Sigmoid colon (tissue), 7 donors: ENCODE measurements around the gene METAP1. TPM values are rescaled to one million over a fixed set of nuclear protein-coding genes. Genes with fewer than 3 reads are reported as not detected.

Experiments
- DNase-seq: peaks from one replicate; pipeline ENCODE4 v3.0.0-alpha.2; 2019
- H3K27ac ChIP-seq, 4 donors: fragments of 200-600 bp; sonication (generic); one replicate each; pipeline ENCODE4 v1.5.1; 2016 to 2019; ENCODE audit warnings: mild to moderate bottlenecking in 1 of 4
- H3K27me3 ChIP-seq, 3 donors: fragments of 200-600 bp; sonication (generic); one replicate each; pipeline ENCODE4 v1.5.1; 2019; ENCODE audit warnings: mild to moderate bottlenecking in 1 of 3
- H3K36me3 ChIP-seq, 4 donors: fragments of 200-600 bp; sonication (generic); one replicate each; pipeline ENCODE4 v1.5.1; 2016 to 2019
- H3K4me1 ChIP-seq, 4 donors: fragments of 200-600 bp; sonication (generic); one replicate each; pipeline ENCODE4 v1.5.1; 2017 to 2019
- H3K4me3 ChIP-seq, 4 donors: fragments of 200-600 bp; sonication (generic); one replicate each; pipeline ENCODE4 v1.5.1; 2017 to 2019; ENCODE audit warnings: mild to moderate bottlenecking in 2 of 4, moderate library complexity in 1 of 4
- H3K9me3 ChIP-seq, 4 donors: fragments of 200-600 bp in 3 of 4; sonication (generic) in 3 of 4; one replicate each; pipeline versions ENCODE4 v1.5.1 to v1.6.1; 2013 to 2019
- CTCF ChIP-seq, 4 experiments: fragments of 450-650 bp in 3 of 4; fragments of 200-600 bp in 1 of 4; IDR thresholded peaks; one replicate each; pipeline ENCODE4 v1.5.1; 2016 to 2019; ENCODE audit warnings: antibody characterized with exemption in 4 of 4, mild to moderate bottlenecking in 3 of 4, moderate library complexity in 2 of 4
- EP300 ChIP-seq, 4 donors: sonication (generic); formaldehyde crosslinking; IDR thresholded peaks; one replicate each; pipeline ENCODE4 v1.6.1; 2017; ENCODE audit warnings: antibody characterized with exemption in 4 of 4
- POLR2A ChIP-seq, 2 donors: fragments of 450-650 bp; IDR thresholded peaks; one replicate each; pipeline ENCODE4 v1.6.1; 2016; ENCODE audit warnings: antibody characterized with exemption in 2 of 2, mild to moderate bottlenecking in 2 of 2, moderate library complexity in 2 of 2
- POLR2AphosphoS5 ChIP-seq, 4 donors: sonication (generic); formaldehyde crosslinking; IDR thresholded peaks; one replicate each; pipeline ENCODE4 v1.6.1; 2017; ENCODE audit warnings: antibody characterized with exemption in 4 of 4
- WGBS, 2 donors: extraction: QIAGEN DNeasy Blood & Tissue Kit; methylation state at CpG; one replicate each; pipeline ENCODE4 v1.1.7; 2013; 5-methylcytosine and 5-hydroxymethylcytosine counted together
- intact Hi-C: fragments of 100-400 bp; cut with DNase I; formaldehyde crosslinking; loops from one replicate; pipeline ENCODE4 v1.15.1; 2023
- polyA plus RNA-seq, 3 donors: library from polyadenylated mRNA; stranded (reverse); fragments of 200-250 nt; gene quantifications; one replicate each; pipeline ENCODE4 v1.2.3, GENCODE V29; 2013
- total RNA-seq, 4 donors: library from RNA; depleted of rRNA; stranded (reverse); fragments of >200 nt; gene quantifications; one replicate each; pipeline ENCODE4 v1.1.0, GENCODE V29; 2016
- donor health status: healthy with polysubstance abuse.
- donor health status: Bipolar disorder and iron deficiency.
- donor health status: healthy.

The METAP1 gene
- total and polyA plus RNA-seq, 7 donors = 34.2 to 56.0 (median 48.6) TPM

- Histone ChIP-seq H3K36me3 (peaks cover 0 to 6% (median 0%) of the 10 kb centered on the region in 4 donors), H3K9me3 (peaks cover 0 to 6% (median 1%) of the 10 kb centered on the region in 4 donors), H3K4me1 (peaks cover 0 to 23% (median 16%) of the 10 kb centered on the region in 4 donors), H3K27me3 (no peaks in the 10 kb centered on the region), H3K4me3 (no peak overlapping the region), H3K27ac (no peak overlapping the region)
- intact Hi-C loops = no loop called here
- WGBS, 2 donors = 21 to 79% methylated on average over 1 of the region's 1 CpG
- TF ChIP-seq POLR2AphosphoS5 (IDR thresholded peaks at IDR 0.05) = no peak
- no peak for TF ChIP-seq POLR2A (IDR thresholded peaks at IDR 0.05)
- TF ChIP-seq CTCF (IDR thresholded peaks at IDR 0.05) = no peak
- TF ChIP-seq EP300 (IDR thresholded peaks at IDR 0.05) = no peak
- no peak for DNase-seq
Measured at GRCh38 chr4:99025506-99025905, 30.0 kb downstream of the METAP1 start.

- WGBS, 2 donors = 16 to 65% methylated on average over 2 of the region's 2 CpGs
- H3K36me3 ChIP-seq = peaks cover 0 to 6% (median 0%) of the 10 kb centered on the region in 4 donors
- intact Hi-C loops = no loop called here
- H3K4me1 ChIP-seq = peaks cover 0 to 23% (median 16%) of the 10 kb centered on the region in 4 donors
- H3K27me3 ChIP-seq = no peaks in the 10 kb centered on the region
- DNase-seq = no peak
- no peak for TF ChIP-seq EP300 (IDR thresholded peaks at IDR 0.05)
- no peak for TF ChIP-seq POLR2A (IDR thresholded peaks at IDR 0.05)
- no peak for TF ChIP-seq CTCF (IDR thresholded peaks at IDR 0.05)
- no peak for TF ChIP-seq POLR2AphosphoS5 (IDR thresholded peaks at IDR 0.05)
- H3K4me3 ChIP-seq = no peak overlapping the region
- no peak overlapping the region for H3K27ac ChIP-seq
- H3K9me3 ChIP-seq = no peaks in the 10 kb centered on the region
Measured at GRCh38 chr4:99027304-99027703, 31.8 kb downstream of the METAP1 start.

GRCh38 chr4:99028187-99028586, 32.7 kb downstream of the METAP1 start:
- no peak for DNase-seq
- Histone ChIP-seq H3K27ac (no peak overlapping the region), H3K36me3 (peaks cover 0 to 6% (median 0%) of the 10 kb centered on the region in 4 donors), H3K27me3 (no peaks in the 10 kb centered on the region), H3K4me1 (peaks cover 0 to 23% (median 16%) of the 10 kb centered on the region in 4 donors), H3K4me3 (no peak overlapping the region), H3K9me3 (no peaks in the 10 kb centered on the region)
- TF ChIP-seq CTCF (IDR thresholded peaks at IDR 0.05) (no peak), EP300 (IDR thresholded peaks at IDR 0.05) (no peak), POLR2A (IDR thresholded peaks at IDR 0.05) (no peak), POLR2AphosphoS5 (IDR thresholded peaks at IDR 0.05) (no peak)
- intact Hi-C loops = no loop called here

- Histone ChIP-seq H3K36me3 (peaks cover 0 to 6% (median 0%) of the 10 kb centered on the region in 4 donors), H3K27ac (no peak overlapping the region), H3K4me3 (no peak overlapping the region), H3K4me1 (peaks cover 0 to 27% (median 18%) of the 10 kb centered on the region in 4 donors), H3K27me3 (no peaks in the 10 kb centered on the region), H3K9me3 (no peaks in the 10 kb centered on the region)
- 87% methylated on average over 1 of the region's 1 CpG for WGBS, 2 donors
- DNase-seq = no peak
- intact Hi-C loops = no loop called here
- no peak for TF ChIP-seq POLR2A (IDR thresholded peaks at IDR 0.05)
- TF ChIP-seq EP300 (IDR thresholded peaks at IDR 0.05) = no peak
- no peak for TF ChIP-seq CTCF (IDR thresholded peaks at IDR 0.05)
- TF ChIP-seq POLR2AphosphoS5 (IDR thresholded peaks at IDR 0.05) = no peak
Measured at GRCh38 chr4:99029018-99029735, 33.7 kb downstream of the METAP1 start.
